A673 (cell line): ENCODE results near the gene SSB. TPM values are rescaled to one million over a fixed set of nuclear protein-coding genes. Genes with fewer than 3 reads are reported as not detected.

Source experiments
- BruUV-seq: library from RNA; stranded (reverse); fragments of 400-500 nt; replicated peaks from 2 replicates; lab custom pipeline; 2021; lab: Mats Ljungman, UMichigan
- CTCF ChIA-PET: fragments of 300-600 bp; sonication (Branson Sonifier 250); formaldehyde crosslinking; loops from one replicate; lab custom pipeline; 2022; ENCODE audit warnings: antibody characterized with exemption; lab: Charles Lee
- POLR2A ChIA-PET: fragments of 300-600 bp; sonication (Branson Sonifier 250); formaldehyde crosslinking; loops from one replicate; lab custom pipeline; 2022; ENCODE audit warnings: antibody characterized with exemption; ENCODE audit not compliant: low non-redundant PET; lab: Charles Lee
- DNase-seq: peaks from one replicate; pipeline ENCODE4 v3.0.0-alpha.2; 2015; ENCODE audit warnings: low spot score
- H3K27ac ChIP-seq: fragments of 200-600 bp; sonication (generic); 2 replicates; pipeline ENCODE4 v1.5.1; 2016; ENCODE audit warnings: mixed run types, low read depth, mild to moderate bottlenecking, mixed read lengths, antibody characterized with exemption, low read length; ENCODE audit not compliant: poor library complexity, severe bottlenecking
- H3K27me3 ChIP-seq: fragments of 200-600 bp; sonication (generic); replicated peaks from 2 replicates; pipeline ENCODE4 v1.6.1; 2017; ENCODE audit warnings: mixed run types, low read depth, mild to moderate bottlenecking, mixed read lengths, antibody characterized with exemption, low read length; ENCODE audit not compliant: insufficient read depth, poor library complexity
- H3K36me3 ChIP-seq: fragments of 200-600 bp; sonication (generic); 2 replicates; pipeline ENCODE4 v1.6.1; 2016; ENCODE audit warnings: mixed run types, mild to moderate bottlenecking, mixed read lengths, antibody characterized with exemption, low read length; ENCODE audit not compliant: insufficient read depth, poor library complexity, severe bottlenecking
- H3K4me1 ChIP-seq: fragments of 200-600 bp; sonication (generic); 2 replicates; pipeline ENCODE4 v1.6.1; 2017; ENCODE audit warnings: mixed run types, mild to moderate bottlenecking, mixed read lengths, antibody characterized with exemption, low read length; ENCODE audit not compliant: insufficient read depth, poor library complexity, severe bottlenecking
- H3K4me3 ChIP-seq: fragments of 200-600 bp; sonication (generic); 2 replicates; pipeline ENCODE4 v1.5.1; 2016; ENCODE audit warnings: low read depth, mixed run types, mild to moderate bottlenecking, mixed read lengths, low read length; ENCODE audit not compliant: poor library complexity, severe bottlenecking
- H3K9me3 ChIP-seq: fragments of 200-600 bp; sonication (generic); 2 replicates; pipeline ENCODE4 v1.6.1; 2016; ENCODE audit warnings: mixed run types, low read depth, mild to moderate bottlenecking, mixed read lengths, antibody characterized with exemption, low read length; ENCODE audit not compliant: poor library complexity, severe bottlenecking
- CTCF ChIP-seq: fragments of 300-800, 200-600 bp; sonication (generic); conservative IDR thresholded peaks from 2 replicates; pipeline ENCODE4 v1.5.1; 2017; ENCODE audit warnings: low read depth, mild to moderate bottlenecking, antibody characterized with exemption, low read length, moderate library complexity, mixed read lengths
- EZH2 ChIP-seq: fragments of 200-600 bp; sonication (generic); IDR thresholded peaks from 2 replicates; pipeline ENCODE4 v1.6.1; 2017; ENCODE audit warnings: borderline replicate concordance, low read depth, mild to moderate bottlenecking, mixed read lengths, antibody characterized with exemption, low read length; ENCODE audit not compliant: poor library complexity, severe bottlenecking
- intact Hi-C: fragments of 100-400 bp; cut with micrococcal nuclease; formaldehyde crosslinking; loops from one replicate; pipeline ENCODE4 v1.10.0; 2022; ENCODE audit not compliant: unreplicated experiment
- total RNA-seq: library from RNA; stranded (reverse); gene quantifications from 2 replicates; pipeline ENCODE4 v1.2.3, GENCODE V29; 2021

SSB gene
- total RNA-seq, 1 experiment from 2014 or later = 231 TPM

GRCh38 chr2:169823996-169824372, 25.3 kb downstream of the SSB start:
- Histone ChIP-seq H3K4me3 (peak overlapping the region; percentile 87), H3K27ac (peak overlapping the region; percentile 79), H3K36me3 (peaks cover 21% of the 10 kb centered on the region), H3K9me3 (no peaks in the 10 kb centered on the region), H3K4me1 (peaks cover 15% of the 10 kb centered on the region), H3K27me3 (no peaks in the 10 kb centered on the region)
- ChIA-PET POLR2A (no interaction called here), CTCF (interaction anchor here (0.6 kb wide), 1 partner anchor 97 kb away, joined by 4 read pairs; no protein-coding TSS in a partner anchor)
- BruUV-seq = no TSS peak
- DNase-seq = no peak
- intact Hi-C loops = loop anchor here (2.0 kb wide), 1 partner anchor 105 kb away; no protein-coding TSS in a partner anchor
- TF ChIP-seq EZH2 (no peak), CTCF (no peak)

- CTCF ChIA-PET = interaction anchor here (0.6 to 1.0 kb wide), 2 partner anchors 53 to 97 kb away, joined by 4 read pairs; no protein-coding TSS in a partner anchor
- Histone ChIP-seq H3K9me3 (no peaks in the 10 kb centered on the region), H3K27ac (peak within 1 kb of the TSS; percentile 79), H3K36me3 (peaks cover 16% of the 10 kb centered on the region), H3K4me3 (peak within 1 kb of the TSS; percentile 87), H3K27me3 (no peaks in the 10 kb centered on the region), H3K4me1 (peaks cover 17% of the 10 kb centered on the region)
- TF ChIP-seq CTCF = peak; percentile 85
- TF ChIP-seq EZH2 = no peak
- intact Hi-C loops = loop anchor here (2.0 to 5.0 kb wide), 2 partner anchors 53 to 104 kb away; no protein-coding TSS in a partner anchor
- TSS peak; percentile 64 for BruUV-seq
- POLR2A ChIA-PET = no interaction called here
- peak; percentile 85 for DNase-seq
Observed at GRCh38 chr2:169824373-169825333, 26.0 kb downstream of the SSB start, which contains the start of gene METTL5. Gene METTL5 (minus strand): TSS chr2:169824905. CDS start chr2:169824597, 308 bp downstream.

GRCh38 chr2:169827272-169828140, 28.8 kb downstream of the SSB start, which contains the start of gene UBR3:
Gene UBR3 (plus strand): TSS chr2:169827454. CDS start chr2:169827508, 54 bp downstream.
- POLR2A ChIA-PET = no interaction called here
- TF ChIP-seq EZH2 (no peak), CTCF (no peak)
- no peaks in the 10 kb centered on the region for H3K9me3 ChIP-seq
- peak; percentile 95 for DNase-seq
- H3K27ac ChIP-seq = peak within 1 kb of the TSS; percentile 73
- intact Hi-C loops = loop anchor here (5.0 kb wide), 1 partner anchor 50 kb away; no protein-coding TSS in a partner anchor
- BruUV-seq = no TSS peak
- CTCF ChIA-PET = interaction anchor here (0.6 kb wide), 1 partner anchor 50 kb away, joined by 3 read pairs; no protein-coding TSS in a partner anchor
- H3K36me3 ChIP-seq = no peaks in the 10 kb centered on the region
- peak within 1 kb of the TSS; percentile 94 for H3K4me3 ChIP-seq
- no peaks in the 10 kb centered on the region for H3K27me3 ChIP-seq
- peaks cover 17% of the 10 kb centered on the region for H3K4me1 ChIP-seq
